Measurements from ENCODE around the gene RGL1. TPM values are rescaled to one million over a fixed set of nuclear protein-coding genes. Genes with fewer than 3 reads are reported as not detected.
"Not testable (repeated sequence)": the region's sequence is repeated elsewhere in the genome, so short reads cannot be mapped to it uniquely, and the experiment has no call there.

RGL1 gene
- total RNA-seq, 1 donor from 2014 or later: 20.9 TPM

- DNase-seq (ENCODE audit: low spot score): not testable (repeated sequence)
Observed at GRCh38 chr1:183785921-183786320, 19.0 kb upstream of the RGL1 start.

DNA sequence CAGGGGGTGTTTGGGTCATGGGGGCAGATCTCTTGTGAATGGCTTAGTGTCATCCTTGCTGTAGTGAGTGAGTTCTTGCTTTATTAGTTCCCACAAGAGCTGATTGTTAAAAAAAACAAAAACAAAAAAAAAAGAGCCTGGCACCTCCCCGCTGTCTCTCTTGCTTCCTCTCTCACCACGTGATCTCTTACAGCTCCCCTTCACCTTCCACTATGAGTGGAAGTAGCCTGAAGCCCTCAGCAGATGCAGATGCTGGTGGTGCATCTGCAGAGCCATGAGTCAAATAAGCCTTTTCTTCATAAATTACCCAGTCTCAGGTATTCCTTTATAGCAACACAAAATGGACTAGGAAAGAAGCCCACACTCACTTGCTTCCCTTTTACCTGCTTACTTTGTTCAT lies 17.2 kb upstream of the RGL1 start:
- no peak for DNase-seq (ENCODE audit: low spot score)

DNA sequence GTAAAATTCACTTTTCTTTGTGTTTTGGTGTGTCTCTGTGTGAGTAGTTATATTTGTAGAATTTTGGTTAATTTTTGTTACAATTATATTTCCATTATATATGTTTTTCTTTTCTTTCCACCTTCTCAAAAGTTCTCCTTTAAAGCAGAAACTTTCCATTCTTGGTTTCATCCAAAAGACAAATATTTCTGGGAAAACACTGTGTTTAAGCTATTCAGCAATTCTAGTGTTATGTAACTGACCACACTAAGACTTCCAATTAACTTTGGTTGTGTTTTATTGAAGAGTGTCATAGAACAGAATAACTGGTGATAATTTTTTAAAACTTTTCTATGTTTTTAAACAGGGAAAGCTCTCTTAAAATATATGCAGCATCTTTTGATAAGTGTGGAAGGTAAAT lies 13.6 kb upstream of the RGL1 start:
- no peak for DNase-seq (ENCODE audit: low spot score)

DNA sequence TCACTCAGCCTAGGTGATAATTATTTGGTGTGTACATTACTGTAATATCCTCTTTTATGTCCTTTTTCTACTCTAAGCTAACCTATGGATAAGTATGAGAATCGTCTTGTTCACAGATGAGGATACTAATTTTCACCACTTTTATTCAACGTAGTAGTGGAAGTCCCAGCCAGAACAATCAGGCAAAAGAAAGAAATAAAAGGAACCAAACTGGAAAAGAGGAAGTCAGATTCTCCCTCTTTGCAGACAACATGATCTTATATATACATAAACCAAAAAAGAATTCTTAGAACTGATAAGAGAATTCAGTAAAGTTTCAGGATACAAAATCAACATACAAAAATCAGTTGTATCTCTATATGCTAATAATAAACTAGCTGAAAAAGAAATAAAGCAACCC lies 12.6 kb upstream of the RGL1 start:
- no peak for DNase-seq (ENCODE audit: low spot score)

DNA sequence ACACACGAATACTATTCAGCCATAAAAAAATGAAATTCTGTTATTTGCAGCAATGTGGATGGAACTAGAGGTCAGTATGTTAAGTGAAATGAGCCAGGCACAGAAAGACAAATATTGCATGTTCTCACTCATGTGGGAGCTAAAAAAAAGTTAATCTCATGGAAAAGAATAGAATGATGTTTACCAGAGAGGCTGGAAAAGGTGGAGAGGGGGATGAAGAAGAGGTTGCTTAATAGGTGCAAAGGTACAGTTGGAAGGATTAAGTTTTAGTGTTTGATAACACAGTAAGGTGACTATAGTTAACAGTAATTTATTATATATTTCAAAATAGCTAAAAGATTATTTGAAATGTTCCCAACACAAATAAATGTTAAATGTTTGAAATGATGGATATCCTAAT lies 10.8 kb upstream of the RGL1 start:
- no peak for DNase-seq (ENCODE audit: low spot score)

- no peak for DNase-seq (ENCODE audit: low spot score)
Observed at GRCh38 chr1:183800449-183800848, 4.5 kb upstream of the RGL1 start.

DNA sequence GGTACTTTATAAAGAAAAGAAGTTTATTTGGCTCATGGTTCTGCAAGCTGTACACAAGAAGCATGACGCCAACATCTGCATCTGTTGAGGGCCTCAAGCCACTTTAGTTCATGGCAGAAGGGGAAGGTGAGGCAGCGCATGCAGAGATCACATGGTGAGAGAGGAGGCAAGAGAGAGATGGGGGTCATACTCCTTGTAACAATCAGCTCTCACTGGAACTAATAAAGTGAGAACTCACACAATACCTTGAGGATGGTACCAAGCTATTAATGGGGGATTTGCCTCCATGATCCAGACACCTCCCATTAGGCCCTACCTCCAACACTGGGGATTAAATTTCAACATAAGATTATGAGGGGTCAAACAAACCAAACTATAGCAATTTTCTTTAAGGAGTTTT lies 3.3 kb upstream of the RGL1 start:
- no peak for DNase-seq (ENCODE audit: low spot score)

DNA sequence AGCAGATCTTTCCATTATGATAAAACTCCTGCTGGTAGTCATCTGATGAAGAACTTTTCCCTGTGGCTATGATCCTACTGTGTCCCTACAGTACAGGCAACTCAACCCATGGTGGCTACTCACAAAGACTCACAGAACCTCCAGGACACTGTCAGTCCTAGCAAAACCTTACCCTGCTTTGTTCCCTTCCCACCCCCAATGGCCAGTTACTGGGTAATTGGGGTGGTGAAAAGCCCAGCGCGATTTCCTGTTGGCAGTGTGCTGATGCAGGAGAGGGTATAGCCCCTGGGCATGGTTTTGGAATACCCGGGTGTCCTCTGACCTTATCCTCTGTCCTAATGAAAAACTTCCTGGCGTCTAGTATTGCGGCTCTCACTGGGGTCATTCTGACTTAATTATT lies 533 bp upstream of the RGL1 start:
- no peak for DNase-seq (ENCODE audit: low spot score)

- no peak for DNase-seq (ENCODE audit: low spot score)
Observed at GRCh38 chr1:183806125-183806524, 1.2 kb downstream of the RGL1 start.

DNA sequence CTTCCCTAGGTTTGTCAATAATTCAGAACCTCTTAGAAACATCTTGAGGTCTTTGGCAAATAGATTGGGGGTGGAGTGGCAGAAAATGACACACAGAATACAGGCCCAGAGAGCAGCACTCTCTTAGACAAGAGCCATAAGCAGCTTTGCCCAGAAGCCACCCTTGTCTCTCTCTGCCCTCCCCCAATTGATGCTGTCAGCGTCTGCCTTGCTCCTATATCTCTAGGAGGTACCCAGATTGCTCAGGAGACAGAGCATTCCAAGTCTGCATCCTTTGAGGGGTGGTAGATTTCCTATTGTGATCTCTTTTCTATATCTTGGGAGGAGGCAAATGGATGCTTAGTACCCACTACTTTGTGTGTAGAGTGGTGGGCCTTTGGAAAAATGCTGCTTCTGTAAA lies 1.8 kb downstream of the RGL1 start:
- no peak for DNase-seq (ENCODE audit: low spot score)

GRCh38 chr1:183807549-183808168 lies 2.7 kb downstream of the RGL1 start:
- DNase-seq (ENCODE audit: low spot score): no peak

DNA sequence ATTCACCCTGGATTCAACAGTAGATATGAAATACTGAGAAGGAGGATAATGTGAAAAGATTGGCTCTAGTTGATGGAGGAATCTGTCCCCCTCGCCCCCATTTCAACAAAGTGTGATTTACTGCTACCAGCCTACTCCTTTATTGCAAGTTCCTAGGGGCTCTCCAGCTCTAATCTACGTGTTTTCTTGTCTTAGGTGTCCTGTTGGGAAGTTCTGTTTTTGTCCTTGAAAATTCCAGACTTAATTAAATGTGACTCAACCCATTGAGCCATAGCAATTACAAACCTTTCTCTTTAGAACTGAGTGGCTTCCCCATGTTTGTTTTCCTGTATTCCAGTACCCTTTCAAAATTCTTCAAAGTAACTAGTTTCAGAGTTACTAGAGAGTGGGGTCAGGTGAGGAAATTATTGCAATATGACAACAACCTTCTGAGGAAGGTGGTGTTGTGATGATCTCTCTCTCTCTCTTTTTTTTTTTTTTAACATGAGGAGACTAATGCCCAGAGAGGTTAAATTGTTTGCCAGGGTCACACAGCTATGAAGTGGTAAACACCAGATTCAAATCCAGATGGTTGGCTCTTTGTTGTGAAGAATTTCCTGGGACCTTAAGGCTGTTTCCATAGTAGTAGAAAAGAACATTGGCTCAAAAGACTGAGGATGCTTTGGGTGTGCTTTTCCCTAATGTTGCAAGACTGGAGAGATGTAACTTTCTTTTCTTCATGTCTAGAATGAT lies 3.5 kb downstream of the RGL1 start:
- DNase-seq (ENCODE audit: low spot score): no peak

DNA sequence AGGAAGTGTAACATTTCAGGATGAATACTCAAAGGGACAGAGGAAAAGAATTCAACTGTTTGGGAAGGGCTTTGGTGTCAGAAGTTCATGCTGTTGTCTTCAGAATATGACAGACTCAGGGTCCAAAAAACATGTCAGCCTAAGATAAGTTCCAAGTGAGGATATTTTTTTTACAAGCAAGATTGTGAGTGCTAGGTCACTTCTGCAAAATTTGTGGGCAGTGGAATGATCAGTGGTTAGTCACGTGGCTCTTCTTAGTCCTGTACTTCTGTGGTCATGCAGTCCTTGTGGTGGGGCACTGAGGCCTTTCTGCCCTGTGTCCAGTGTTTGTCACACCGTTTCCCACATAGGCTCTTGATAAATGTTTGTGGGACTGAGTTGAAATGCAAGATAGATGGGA lies 5.2 kb downstream of the RGL1 start:
- DNase-seq (ENCODE audit: low spot score): no peak

GRCh38 chr1:183810756-183811544 lies 6.0 kb downstream of the RGL1 start:
- no peak for DNase-seq (ENCODE audit: low spot score)

DNA sequence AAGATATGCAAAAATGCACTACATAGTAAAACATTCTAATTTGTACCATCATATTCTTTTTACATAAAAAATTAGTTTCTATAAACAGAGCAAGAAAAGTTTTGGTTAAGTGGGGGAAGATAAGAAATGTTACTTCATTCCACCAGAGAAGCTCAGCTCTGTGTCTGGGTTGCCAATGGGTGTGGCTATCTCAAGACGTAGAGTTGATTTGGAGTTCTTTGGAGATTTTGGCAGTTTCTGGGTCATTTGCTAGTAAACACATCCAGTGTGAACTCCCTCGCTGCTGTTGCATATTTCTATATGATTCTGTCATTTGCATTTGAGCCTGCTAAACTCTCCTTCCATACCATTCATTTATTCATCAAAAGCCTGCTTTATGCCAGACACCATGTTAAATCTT lies 7.2 kb downstream of the RGL1 start:
- DNase-seq (ENCODE audit: low spot score): no peak

DNA sequence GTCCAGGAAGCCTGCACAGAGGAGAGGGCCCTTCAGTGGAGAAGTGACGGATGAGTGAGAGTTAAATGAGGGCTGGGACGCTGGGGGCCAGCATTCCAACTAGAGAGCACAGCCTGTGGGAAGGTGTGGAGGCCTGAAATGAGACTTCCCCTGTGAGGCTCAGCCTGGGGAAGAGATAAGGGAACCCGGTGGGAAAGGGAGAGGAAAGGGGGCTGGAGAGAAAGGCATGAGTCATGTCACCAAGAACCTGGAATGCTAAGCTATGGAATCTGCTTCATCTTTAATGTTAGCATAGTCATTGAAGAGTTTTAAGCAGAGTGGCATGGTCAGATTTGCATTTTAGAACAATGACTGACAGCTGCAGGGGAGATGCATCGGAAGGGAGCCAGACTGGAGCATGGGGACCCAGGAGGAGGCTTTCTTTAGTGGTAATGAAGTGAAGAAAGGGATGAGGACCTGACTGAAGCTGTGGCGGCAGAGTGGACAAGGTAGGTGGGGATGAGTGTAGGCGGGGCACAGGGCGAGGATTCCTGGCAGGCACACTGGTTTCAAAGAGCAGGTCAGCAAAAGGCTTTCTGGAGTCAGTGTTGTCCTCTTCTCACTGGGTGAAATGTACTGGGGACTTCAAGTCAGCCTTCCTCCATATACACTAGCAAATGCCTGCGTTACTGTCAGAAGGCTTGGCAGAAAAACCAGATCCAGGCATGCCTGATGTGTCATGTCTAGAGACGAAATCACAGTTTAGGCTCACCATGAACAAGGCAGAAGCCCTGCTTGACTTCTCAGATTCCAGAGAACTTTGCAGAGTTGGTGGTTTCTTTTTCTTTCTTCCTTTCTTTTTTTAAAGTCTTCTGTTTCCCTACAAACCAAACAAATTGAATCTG lies 8.0 kb downstream of the RGL1 start:
- DNase-seq (ENCODE audit: low spot score): no peak

- DNase-seq (ENCODE audit: low spot score): no peak
Observed at GRCh38 chr1:183814121-183814681, 9.3 kb downstream of the RGL1 start.

GRCh38 chr1:183816110-183816509 lies 11.2 kb downstream of the RGL1 start:
- DNase-seq (ENCODE audit: low spot score): no peak

- DNase-seq (ENCODE audit: low spot score): no peak
Observed at GRCh38 chr1:183817576-183818288, 12.8 kb downstream of the RGL1 start.

DNA sequence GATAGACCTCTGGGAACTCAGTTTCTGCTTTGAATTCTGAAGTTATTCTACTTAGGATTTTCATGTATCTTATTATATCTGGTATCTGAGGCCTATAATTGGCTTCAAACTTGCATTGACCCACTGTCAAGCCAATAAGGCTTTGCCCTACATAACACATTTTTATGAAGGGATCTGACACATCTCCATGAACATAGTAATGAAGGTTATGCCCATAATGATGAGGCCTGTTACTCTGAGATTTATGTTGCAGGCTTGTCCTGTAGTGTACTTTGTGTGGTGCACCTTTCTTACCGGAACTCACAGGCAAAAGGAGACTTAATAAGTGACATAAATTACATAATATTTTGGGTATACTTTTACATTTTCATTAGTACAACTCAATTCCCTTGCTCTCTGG lies 14.1 kb downstream of the RGL1 start:
- DNase-seq (ENCODE audit: low spot score): no peak

DNA sequence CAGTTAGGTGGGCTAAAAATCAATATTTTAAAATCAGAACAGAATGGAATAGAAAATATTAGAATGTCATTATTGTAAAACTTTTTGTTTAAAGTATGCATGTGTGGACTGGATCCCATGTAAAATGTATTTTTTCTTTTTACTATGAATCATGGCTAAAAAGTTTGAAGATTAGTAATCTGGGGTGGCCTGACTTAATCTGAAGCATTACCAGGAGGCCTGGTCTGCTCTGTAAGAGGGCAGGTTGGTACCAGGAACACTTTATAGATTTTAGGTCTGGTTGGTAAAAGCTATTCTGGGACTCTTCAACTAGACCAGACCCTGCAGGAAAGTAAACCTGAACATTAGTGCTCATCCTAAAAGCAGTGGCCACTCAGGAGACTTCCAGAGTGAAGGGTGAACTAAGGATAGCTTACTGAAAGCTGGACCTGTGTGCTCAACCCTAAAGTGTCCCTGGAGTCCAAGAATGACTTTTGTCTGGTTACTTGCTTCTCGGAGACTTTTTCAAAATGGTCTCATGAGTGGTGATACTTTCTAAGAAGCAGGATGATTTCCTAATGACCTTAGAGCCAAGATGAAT lies 16.5 kb downstream of the RGL1 start:
- DNase-seq (ENCODE audit: low spot score): no peak

All from ureter (tissue), 1 donor.